T follicular helper cell (primary cell): Measurements from ENCODE around the gene USP33.
"Not testable (repeated sequence)": the region's sequence is repeated elsewhere in the genome, so short reads cannot be mapped to it uniquely, and the experiment has no call there.

ENCODE experiments used
- DNase-seq: peaks from one replicate; pipeline ENCODE4 v3.0.0-alpha.2; 2020; ENCODE audit warnings: low read depth

USP33 gene

GRCh38 chr1:77739235-77739634 lies 20.4 kb downstream of the USP33 start:
- no peak for DNase-seq

GRCh38 chr1:77732090-77732489 lies 27.6 kb downstream of the USP33 start:
- DNase-seq = no peak

GRCh38 chr1:77725706-77726105 lies 33.9 kb downstream of the USP33 start:
- no peak for DNase-seq

- no peak for DNase-seq
Measured at GRCh38 chr1:77718181-77718580, 41.5 kb downstream of the USP33 start.

GRCh38 chr1:77716065-77716464 lies 43.6 kb downstream of the USP33 start:
- no peak for DNase-seq

GRCh38 chr1:77709727-77710126 lies 49.9 kb downstream of the USP33 start:
- DNase-seq = no peak

- DNase-seq = no peak
Measured at GRCh38 chr1:77706321-77706720, 53.3 kb downstream of the USP33 start.

GRCh38 chr1:77704736-77705135 lies 54.9 kb downstream of the USP33 start:
- DNase-seq = no peak

- DNase-seq = not testable (repeated sequence)
Measured at GRCh38 chr1:77699673-77700072, 60.0 kb downstream of the USP33 start.

GRCh38 chr1:77697441-77697840 lies 62.2 kb downstream of the USP33 start:
- DNase-seq = no peak

GRCh38 chr1:77688939-77689338 lies 70.7 kb downstream of the USP33 start:
- no peak for DNase-seq

GRCh38 chr1:77687519-77687906 lies 72.1 kb downstream of the USP33 start:
- no peak for DNase-seq

- DNase-seq = no peak
Measured at GRCh38 chr1:77686796-77687518, 72.7 kb downstream of the USP33 start.

GRCh38 chr1:77683160-77684148 lies 76.2 kb downstream of the USP33 start:
- peak; percentile 88 for DNase-seq

- DNase-seq = peak; percentile 93
Measured at GRCh38 chr1:77682460-77683159, 77.0 kb downstream of the USP33 start, which contains the start of gene ZZZ3. ZZZ3 (minus strand) TSS chr1:77682658; CDS start chr1:77633354, 49,304 bp downstream.

- no peak for DNase-seq
Measured at GRCh38 chr1:77680173-77680572, 79.5 kb downstream of the USP33 start.

GRCh38 chr1:77678660-77679610 lies 80.7 kb downstream of the USP33 start:
- DNase-seq = no peak

GRCh38 chr1:77674807-77675206 lies 84.8 kb downstream of the USP33 start:
- not testable (repeated sequence) for DNase-seq

- DNase-seq = no peak
Measured at GRCh38 chr1:77673716-77674355, 85.8 kb downstream of the USP33 start.

GRCh38 chr1:77673030-77673429 lies 86.6 kb downstream of the USP33 start:
- no peak for DNase-seq

GRCh38 chr1:77672374-77672773 lies 87.3 kb downstream of the USP33 start:
- no peak for DNase-seq
